ENCODE measurements around the gene SEC14L3.

GRCh38 chr22:30511911-30512310 is 40.1 kb upstream of the SEC14L3 start:
- TF ChIP-seq GLIS3 (CRISPR knock-in tag; IDR thresholded peaks at IDR 0.05) (no peak), OSR1 (CRISPR knock-in tag; IDR thresholded peaks at IDR 0.05) (no peak), ZFP3 (CRISPR knock-in tag; IDR thresholded peaks at IDR 0.05) (no peak), PPARA (CRISPR knock-in tag; IDR thresholded peaks at IDR 0.05; ENCODE audit: borderline replicate concordance) (no peak), RARB (CRISPR knock-in tag; IDR thresholded peaks at IDR 0.05) (no peak), BACH2 (CRISPR knock-in tag; IDR thresholded peaks at IDR 0.05; ENCODE audit: borderline replicate concordance) (no peak), TSHZ2 (CRISPR knock-in tag; IDR thresholded peaks at IDR 0.05) (no peak), ESRRG (CRISPR knock-in tag; IDR thresholded peaks at IDR 0.05) (no peak)

Measured in SK-N-SH treated with all-trans-retinoic acid at 6 μM for 48 hours (cell line).